ENCODE results near the gene INTU.

Gene INTU

GRCh38 chr4:127759893-127760292 is 127.1 kb downstream of the INTU start:
- no peak overlapping the region for H3K27ac Mint-ChIP-seq

GRCh38 chr4:127771535-127772275 is 138.9 kb downstream of the INTU start:
- Mint-ChIP-seq H3K27me3 (peaks cover 23% of the 10 kb centered on the region), H3K4me3 (no peak overlapping the region), H3K4me1 (no peaks in the 10 kb centered on the region), H3K27ac (no peak overlapping the region), H3K36me3 (no peaks in the 10 kb centered on the region), H3K9me3 (no peaks in the 10 kb centered on the region)

More at GRCh38 chr4:127759893-127760292, 127.1 kb downstream of the INTU start:
- peaks cover 11% of the 10 kb centered on the region for H3K27me3 Mint-ChIP-seq
- no peaks in the 10 kb centered on the region for H3K4me1 Mint-ChIP-seq
- H3K36me3 Mint-ChIP-seq: no peaks in the 10 kb centered on the region
- no peak overlapping the region for H3K4me3 Mint-ChIP-seq
- H3K9me3 Mint-ChIP-seq: no peaks in the 10 kb centered on the region

DNA sequence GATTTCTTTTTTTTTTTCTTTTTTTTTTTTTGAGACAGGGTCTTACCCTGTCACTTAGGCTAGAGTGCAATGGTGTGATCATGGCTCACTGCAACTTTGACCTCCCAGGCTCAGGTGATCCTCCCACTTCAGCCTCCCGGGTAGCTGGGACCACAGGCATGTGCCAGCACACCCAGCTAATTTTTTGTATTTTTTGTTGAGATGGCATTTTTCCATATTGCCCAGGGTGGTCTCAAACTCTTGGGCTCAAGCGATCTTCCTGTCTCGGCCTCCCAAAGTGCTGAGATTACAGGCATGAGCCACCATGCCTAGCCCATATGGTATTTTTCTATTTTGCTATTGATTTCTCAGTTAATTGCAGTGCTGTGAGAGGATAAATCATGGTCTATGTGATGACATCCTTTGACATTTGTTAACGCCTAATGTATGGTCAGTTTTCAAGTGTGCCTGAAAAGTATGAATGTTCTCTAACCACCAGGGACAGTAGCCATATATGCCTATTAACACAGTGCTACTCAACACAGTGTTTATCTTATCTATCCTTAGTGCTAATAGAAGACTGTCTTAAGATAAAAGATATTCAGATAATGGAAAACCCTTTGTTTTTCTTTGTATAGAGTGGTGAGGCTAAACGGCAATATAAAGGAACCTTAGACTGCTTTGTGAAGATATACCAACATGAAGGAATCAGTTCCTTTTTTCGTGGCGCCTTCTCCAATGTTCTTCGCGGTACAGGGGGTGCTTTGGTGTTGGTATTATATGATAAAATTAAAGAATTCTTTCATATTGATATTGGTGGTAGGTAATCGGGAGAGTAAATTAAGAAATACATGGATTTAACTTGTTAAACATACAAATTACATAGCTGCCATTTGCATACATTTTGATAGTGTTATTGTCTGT is 140.3 kb downstream of the INTU start:
- H3K27ac Mint-ChIP-seq: no peak overlapping the region
- H3K4me3 Mint-ChIP-seq: no peak overlapping the region
- no peaks in the 10 kb centered on the region for H3K36me3 Mint-ChIP-seq
- no peaks in the 10 kb centered on the region for H3K4me1 Mint-ChIP-seq
- H3K9me3 Mint-ChIP-seq: no peaks in the 10 kb centered on the region
- H3K27me3 Mint-ChIP-seq: peaks cover 29% of the 10 kb centered on the region

GRCh38 chr4:127775843-127776242 is 143.1 kb downstream of the INTU start:
- Mint-ChIP-seq H3K36me3 (no peaks in the 10 kb centered on the region), H3K9me3 (no peaks in the 10 kb centered on the region), H3K27me3 (peaks cover 44% of the 10 kb centered on the region), H3K4me1 (peaks cover under 1% of the 10 kb centered on the region), H3K4me3 (no peak overlapping the region), H3K27ac (no peak overlapping the region)

All from activated naive CD4-positive, alpha-beta T cell treated with anti-CD3 and anti-CD28 coated beads, Interleukin-2, amount 50 U/mL, for 24 hours (primary cell).